Stimulated activated CD8-positive, alpha-beta memory T cell treated with anti-CD3 and anti-CD28 coated beads, Interleukin-4, amount 100 ng/mL, for 48 hours (primary cell): Measurements from ENCODE around the gene GPX5.

Experiments used
- DNase-seq: peaks from one replicate; pipeline ENCODE4 v3.0.0-alpha.2; 2020

The GPX5 gene

DNA sequence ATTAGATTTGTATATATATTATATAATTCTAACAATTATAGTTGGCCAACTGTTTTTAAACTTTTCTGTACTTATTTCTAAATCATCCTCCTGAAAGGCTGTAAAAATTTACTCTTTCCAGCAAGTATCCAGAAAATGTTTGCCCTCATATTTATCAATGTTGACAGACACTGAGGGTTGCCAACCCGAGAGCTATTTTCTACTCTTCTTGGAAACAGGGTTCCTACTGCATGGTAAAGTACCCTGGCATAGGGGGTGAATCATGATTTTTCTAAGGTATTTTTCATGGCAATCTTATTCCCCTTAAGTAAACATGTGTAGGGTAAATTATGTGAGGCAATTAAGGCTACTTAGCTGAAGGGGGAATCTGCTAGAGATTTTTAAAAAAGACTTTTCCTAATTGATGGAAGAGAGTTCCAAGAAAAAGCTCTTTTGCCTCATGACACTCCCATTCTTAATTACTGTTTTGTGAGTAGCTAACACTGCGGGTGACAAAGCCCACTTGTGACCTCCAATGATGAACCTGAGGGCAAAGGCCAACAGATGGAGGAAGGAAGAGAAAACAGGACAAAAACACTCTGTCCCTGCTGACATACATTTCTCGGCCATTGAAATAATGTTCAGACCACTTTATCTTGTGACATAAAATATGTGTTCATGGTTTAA is 37.9 kb downstream of the GPX5 start:
- no peak for DNase-seq

DNA sequence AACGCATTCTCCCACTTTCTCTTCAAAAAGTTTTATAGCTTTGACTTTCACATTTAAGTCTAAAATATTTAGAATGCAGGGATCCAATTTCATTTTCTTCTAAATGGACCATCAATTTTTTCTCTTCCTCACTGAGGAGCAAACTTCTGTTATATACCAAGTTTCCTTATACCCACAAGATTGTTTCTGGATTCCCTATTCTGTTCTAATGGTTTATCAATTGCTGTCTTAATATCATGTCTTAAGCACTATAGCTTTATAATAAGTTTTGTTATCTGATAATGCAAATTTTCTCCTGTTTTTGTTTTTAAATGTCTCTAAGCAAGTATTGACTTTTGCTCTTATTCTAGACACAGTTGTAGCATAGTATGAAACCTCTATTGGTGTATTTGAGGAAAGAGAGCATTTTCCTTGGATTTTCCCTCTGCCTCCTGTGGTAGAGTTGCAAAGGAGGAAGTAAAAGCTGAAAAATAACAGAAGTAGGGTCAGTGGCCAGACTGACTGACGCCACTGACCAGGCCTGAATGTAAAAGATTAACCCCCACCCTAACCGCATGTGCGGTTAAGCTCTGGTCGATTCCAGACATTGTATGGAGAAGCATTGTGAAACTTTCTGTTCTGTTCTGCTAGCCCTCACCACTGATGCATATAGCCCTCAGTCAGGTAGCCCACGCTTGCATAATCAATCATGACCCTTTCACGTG is 40.3 kb downstream of the GPX5 start:
- DNase-seq: no peak

DNA sequence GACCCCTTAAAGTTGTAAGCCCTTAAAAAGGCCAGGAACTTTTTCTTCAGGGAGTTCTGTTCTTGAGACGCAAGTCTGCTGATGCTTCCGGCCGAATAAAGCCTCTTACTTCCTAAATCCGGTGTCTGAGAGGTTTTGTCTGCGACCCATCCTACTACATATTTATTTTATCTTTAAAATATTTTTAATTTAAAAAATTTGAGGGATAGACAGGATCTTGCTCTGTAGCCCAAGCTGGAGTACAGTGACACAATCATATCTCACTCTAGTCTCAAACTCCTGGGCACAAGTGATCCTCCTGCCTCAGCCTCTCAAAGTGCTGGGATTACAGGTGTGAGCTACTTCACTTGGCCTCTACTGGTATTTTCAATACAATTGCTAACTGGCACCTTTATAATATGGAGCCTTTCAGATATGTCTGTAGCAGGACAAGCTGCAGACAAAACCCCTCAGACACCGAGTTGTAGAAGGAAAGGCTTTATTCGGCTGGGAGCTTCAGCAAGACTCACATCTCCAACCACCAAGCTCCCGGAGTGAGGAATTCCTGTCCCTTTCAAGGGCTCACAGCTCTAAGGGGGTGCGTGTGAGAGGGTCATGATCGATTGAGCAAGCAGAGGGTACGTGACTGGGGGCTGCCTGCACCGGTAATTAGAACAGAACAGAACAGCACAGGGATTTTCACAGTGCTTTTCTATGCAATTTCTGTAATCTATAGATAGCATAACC is 41.0 kb downstream of the GPX5 start:
- DNase-seq: no peak

DNA sequence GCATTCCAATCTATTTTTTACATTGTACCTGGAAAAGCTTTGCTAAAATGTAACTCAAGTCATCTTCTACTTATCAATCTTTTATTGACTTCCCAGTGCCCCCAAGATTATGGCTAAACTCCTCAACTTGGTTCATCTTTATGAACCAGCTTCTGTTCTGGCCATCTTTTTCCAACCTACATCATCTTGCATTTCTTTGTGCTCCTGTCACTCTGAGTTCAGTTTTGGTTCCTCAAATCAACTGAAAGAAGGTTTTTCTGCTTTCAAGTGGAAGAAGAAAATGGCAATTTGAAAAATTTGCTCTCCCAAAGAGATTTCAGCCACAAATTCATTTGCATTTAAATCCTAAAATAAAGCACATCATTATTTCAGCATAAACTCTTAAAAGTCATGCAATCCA is 41.8 kb downstream of the GPX5 start:
- no peak for DNase-seq

DNA sequence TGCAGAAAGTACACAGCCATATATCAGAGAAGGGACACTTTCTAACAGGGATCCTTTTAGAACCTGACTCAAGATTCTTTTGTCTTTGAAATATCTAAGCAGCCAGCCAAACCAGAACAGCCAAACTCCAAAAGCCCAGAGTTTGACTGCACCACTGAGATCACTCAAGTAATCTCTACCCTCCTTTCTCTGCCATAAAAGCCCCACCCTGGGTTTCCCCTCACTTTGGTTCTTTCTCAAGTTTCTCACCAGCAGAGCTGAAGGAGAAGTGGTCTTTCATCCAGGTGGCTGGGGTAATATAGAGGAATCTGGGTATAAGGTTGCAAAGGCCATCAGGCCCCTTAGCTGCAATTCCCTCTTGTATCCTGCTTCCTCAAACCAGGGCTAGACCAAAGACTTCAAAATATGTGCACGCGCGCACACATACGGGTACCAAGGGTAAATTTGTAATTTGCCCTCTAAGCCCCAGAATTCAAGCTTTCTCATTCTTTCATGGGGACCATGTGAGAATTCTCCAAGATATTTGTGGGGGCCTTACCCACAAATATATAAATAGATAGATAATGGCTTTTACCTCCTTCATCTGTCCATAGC is 42.9 kb downstream of the GPX5 start:
- no peak for DNase-seq

DNA sequence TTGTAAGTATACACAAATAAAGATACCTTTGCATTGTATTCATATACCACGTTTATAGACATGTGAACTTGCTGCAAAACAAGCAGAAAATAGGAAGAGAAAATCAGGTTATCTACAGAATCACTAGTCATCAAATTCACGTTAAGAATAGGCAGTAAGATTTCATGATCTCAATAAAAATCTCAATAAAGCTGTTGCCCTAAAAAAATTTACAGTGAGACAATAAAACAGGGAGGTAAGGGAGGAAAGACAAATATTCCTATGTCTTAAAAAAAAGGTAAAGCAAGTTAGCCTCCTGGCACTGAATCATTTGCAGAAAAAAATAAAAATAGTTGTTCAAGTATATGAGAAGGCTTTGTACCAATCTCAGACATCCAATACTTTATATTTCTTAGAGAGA is 44.1 kb downstream of the GPX5 start:
- DNase-seq: no peak

DNA sequence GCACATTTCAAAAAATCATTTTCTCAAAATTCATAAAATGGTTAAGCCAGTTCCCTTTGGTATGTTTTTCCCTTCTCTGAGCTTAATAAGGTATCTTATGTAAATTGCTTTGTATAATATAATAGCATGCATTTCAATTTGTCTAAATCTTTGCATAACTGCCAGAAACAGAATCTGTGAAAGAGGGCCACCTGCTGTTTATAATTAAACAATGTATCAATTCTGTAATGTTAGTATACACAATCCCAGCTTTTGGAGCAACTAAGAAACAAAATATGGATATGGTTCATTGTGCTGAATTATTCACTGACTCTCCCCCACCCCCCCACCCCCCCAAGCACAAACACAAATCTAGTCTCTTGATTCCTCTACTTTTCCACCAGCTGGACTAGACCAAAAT is 54.8 kb downstream of the GPX5 start:
- no peak for DNase-seq

DNA sequence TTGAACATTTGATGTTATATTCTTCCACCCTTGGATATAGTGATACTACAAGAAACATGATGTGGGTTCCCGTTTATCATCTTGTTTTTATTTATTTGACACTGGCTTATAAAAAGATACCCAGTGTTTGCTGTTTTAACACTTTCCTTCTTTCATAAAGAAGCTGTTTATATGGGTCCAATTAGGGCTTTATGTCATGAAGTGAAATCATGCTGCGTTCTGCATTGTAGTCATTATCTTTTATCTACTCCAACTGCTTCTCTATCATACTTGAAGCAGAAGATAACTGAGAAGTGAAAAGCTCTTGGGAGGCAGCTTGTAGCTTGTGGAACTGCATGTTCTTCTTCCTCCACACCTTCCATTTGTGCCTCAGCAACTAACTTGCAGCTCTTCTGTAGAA is 57.8 kb downstream of the GPX5 start:
- no peak for DNase-seq
